ENCODE results near the gene KLK1. TPM values are rescaled to one million over a fixed set of nuclear protein-coding genes. Genes with fewer than 3 reads are reported as not detected.

Gene KLK1
- total and polyA plus RNA-seq, 10 donors = 1.3 to 56.5 (median 14.3) TPM

DNA sequence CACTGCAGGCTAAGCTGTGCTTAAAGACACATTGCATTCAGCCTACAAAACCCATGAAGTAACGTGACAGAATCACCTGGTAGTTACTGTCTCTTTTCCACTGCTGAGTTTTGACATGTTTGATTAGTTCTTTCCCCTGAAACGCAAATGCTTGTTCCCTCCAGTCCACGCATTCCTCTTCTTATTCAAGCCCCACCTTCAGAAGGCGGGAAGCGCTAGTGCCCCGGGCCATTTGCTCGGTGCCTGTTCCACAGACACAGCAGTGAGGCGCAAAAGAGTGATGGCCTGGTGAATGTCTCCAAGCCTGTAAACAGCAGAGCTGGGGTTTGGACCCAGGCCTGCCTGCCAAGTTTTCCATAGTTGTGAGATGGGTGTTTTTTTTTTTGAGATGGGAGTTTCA is 22.5 kb downstream of the KLK1 start:
- Histone ChIP-seq H3K4me1 (peaks cover 15 to 54% (median 26%) of the 10 kb centered on the region in 6 donors), H3K4me3 (no peak overlapping the region), H3K27ac (no peak overlapping the region), H3K36me3 (peaks cover 0 to 63% (median 48%) of the 10 kb centered on the region in 6 donors), H3K9me3 (no peaks in the 10 kb centered on the region), H3K27me3 (replicated peaks in 1 of 7) (no peaks in the 10 kb centered on the region)
- DNase-seq = no peak
- intact Hi-C loops (cut with DNase I; ENCODE audit: low total_unique reads) = no loop called here
- WGBS, 5 donors = 89 to 95% (median 91%) methylated on average over 8 of the region's 8 CpGs
- TF ChIP-seq POLR2A (IDR thresholded peaks at IDR 0.05) = no peak
- TF ChIP-seq, protein P1, sequence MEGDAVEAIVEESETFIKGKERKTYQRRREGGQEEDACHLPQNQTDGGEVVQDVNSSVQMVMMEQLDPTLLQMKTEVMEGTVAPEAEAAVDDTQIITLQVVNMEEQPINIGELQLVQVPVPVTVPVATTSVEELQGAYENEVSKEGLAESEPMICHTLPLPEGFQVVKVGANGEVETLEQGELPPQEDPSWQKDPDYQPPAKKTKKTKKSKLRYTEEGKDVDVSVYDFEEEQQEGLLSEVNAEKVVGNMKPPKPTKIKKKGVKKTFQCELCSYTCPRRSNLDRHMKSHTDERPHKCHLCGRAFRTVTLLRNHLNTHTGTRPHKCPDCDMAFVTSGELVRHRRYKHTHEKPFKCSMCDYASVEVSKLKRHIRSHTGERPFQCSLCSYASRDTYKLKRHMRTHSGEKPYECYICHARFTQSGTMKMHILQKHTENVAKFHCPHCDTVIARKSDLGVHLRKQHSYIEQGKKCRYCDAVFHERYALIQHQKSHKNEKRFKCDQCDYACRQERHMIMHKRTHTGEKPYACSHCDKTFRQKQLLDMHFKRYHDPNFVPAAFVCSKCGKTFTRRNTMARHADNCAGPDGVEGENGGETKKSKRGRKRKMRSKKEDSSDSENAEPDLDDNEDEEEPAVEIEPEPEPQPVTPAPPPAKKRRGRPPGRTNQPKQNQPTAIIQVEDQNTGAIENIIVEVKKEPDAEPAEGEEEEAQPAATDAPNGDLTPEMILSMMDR (IDR thresholded peaks at IDR 0.05 in 8 of 11, conservative IDR thresholded peaks at IDR 0.05 in 3 of 11) = no peak
- TF ChIP-seq POLR2AphosphoS5 (IDR thresholded peaks at IDR 0.05) = no peak

DNA sequence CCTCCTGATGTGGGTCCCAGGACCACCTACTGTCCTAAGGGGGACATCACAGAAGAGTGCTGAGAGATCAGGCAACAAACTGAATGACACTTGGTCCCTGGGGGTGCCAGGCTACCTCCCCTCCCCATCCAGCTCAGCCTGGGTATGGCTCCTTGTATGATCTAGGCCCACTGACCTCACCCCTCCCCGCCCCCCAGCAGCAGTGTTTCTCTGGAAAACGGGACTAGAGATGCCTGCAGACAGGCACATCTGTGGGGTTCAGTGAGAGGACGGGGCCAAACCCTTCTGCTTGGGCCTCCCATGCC is 24.1 kb downstream of the KLK1 start:
- TF ChIP-seq, protein P1 (IDR thresholded peaks at IDR 0.05 in 8 of 11, conservative IDR thresholded peaks at IDR 0.05 in 3 of 11) = no peak
- TF ChIP-seq POLR2AphosphoS5 (IDR thresholded peaks at IDR 0.05) = no peak
- no peak for TF ChIP-seq POLR2A (IDR thresholded peaks at IDR 0.05)
- no peak overlapping the region for H3K4me3 ChIP-seq
- peaks cover 15 to 45% (median 23%) of the 10 kb centered on the region in 6 donors for H3K4me1 ChIP-seq
- no peaks in the 10 kb centered on the region for H3K27me3 ChIP-seq (replicated peaks in 1 of 7)
- WGBS, 5 donors = 85 to 90% (median 86%) methylated on average over 3 of the region's 3 CpGs
- no peak for DNase-seq
- intact Hi-C loops (cut with DNase I; ENCODE audit: low total_unique reads) = no loop called here
- no peak overlapping the region for H3K27ac ChIP-seq
- no peaks in the 10 kb centered on the region for H3K9me3 ChIP-seq
- H3K36me3 ChIP-seq = peaks cover 0 to 75% (median 48%) of the 10 kb centered on the region in 6 donors

DNA sequence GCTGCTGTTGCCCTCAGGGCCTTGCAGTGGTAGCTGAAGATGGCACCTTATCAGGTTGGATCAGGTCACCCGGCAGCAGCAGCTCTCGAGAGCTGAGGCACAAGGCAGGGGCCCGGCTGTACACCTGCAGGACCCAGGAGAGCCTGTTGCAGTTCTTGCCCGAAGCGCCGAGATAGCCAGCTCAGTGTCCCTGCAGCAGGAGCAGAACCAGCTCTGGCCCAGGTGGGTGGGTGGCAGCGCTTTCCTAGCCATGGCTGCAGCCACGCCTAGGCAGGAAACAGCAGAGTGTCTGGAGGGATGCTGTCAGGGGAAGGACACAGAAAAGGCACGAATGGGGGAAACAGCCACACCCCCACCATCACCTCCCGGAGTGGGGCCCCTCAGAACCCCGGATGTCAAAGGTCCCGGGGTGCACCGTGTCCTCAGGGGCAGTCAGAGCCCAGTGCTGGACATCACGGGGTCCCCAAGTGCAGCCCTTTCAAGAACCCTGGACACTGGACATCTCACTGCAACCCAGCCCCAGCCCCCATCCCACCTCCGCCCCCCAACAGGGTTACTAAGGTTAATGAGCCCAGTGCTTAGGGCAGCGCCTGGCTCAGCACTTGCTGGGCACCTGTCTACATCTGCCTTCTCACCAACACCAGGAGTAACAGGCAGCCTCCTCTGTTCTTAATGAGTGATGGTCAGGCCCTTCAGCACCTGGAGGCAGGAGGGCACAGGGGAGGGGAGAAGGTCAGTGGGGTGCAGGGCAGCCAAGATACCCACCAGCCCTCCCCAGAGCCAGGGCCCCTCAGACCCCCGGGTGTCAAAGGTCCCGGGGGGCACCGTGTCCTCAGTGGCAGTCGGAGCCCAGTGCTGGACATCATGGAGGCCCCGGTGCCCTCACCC is 24.7 kb downstream of the KLK1 start:
- Histone ChIP-seq H3K36me3 (peaks cover 0 to 75% (median 48%) of the 10 kb centered on the region in 6 donors), H3K9me3 (no peaks in the 10 kb centered on the region), H3K27me3 (replicated peaks in 1 of 7) (no peaks in the 10 kb centered on the region), H3K27ac (no peak overlapping the region), H3K4me3 (no peak overlapping the region), H3K4me1 (peaks cover 15 to 42% (median 24%) of the 10 kb centered on the region in 6 donors)
- WGBS, 5 donors = 77 to 92% (median 88%) methylated on average over 18 to 21 of the region's 21 CpGs
- DNase-seq = no peak
- TF ChIP-seq POLR2AphosphoS5 (IDR thresholded peaks at IDR 0.05) (no peak), POLR2A (IDR thresholded peaks at IDR 0.05) (no peak)
- TF ChIP-seq, protein P1 (IDR thresholded peaks at IDR 0.05 in 8 of 11, conservative IDR thresholded peaks at IDR 0.05 in 3 of 11) = no peak
- intact Hi-C loops (cut with DNase I; ENCODE audit: low total_unique reads) = no loop called here
